ENCODE data around the gene C11orf98. TPM values are rescaled to one million over a fixed set of nuclear protein-coding genes. Genes with fewer than 3 reads are reported as not detected.

Gene C11orf98
- total RNA-seq, 1 experiment from 2014 or later, result 139 TPM

DNA sequence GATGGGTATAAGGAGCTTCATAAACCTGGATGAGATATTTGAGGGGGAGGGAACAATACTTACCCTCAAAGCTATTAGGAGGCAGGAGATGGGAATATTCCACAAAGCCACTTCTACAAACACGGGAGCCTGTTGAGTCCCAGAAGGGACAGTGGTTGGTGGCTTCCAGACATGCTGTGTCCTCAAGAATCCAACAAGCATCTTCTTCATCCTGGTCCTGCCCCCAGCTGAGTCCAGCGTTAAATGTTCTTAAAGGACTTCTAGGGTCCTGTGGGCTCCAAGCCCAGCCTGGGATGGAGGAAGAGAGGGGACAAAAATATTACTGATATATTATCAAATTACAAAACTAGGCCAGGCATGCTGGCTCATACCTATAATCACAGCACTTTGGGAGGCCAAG, 2.5 kb upstream of the C11orf98 start:
- no peaks in the 10 kb centered on the region; the same call in none of the 2 replicates for H3K27me3 Mint-ChIP-seq (ENCODE audit: low read depth)
- no CpG with 5 or more reads among the region's 2 CpGs for WGBS (ENCODE audit: extremely low coverage, insufficient read length, low lambda C conversion rate)
- no peak overlapping the region for H2AFZ ChIP-seq (ENCODE audit: low read length)
- TF ChIP-seq, protein P1, sequence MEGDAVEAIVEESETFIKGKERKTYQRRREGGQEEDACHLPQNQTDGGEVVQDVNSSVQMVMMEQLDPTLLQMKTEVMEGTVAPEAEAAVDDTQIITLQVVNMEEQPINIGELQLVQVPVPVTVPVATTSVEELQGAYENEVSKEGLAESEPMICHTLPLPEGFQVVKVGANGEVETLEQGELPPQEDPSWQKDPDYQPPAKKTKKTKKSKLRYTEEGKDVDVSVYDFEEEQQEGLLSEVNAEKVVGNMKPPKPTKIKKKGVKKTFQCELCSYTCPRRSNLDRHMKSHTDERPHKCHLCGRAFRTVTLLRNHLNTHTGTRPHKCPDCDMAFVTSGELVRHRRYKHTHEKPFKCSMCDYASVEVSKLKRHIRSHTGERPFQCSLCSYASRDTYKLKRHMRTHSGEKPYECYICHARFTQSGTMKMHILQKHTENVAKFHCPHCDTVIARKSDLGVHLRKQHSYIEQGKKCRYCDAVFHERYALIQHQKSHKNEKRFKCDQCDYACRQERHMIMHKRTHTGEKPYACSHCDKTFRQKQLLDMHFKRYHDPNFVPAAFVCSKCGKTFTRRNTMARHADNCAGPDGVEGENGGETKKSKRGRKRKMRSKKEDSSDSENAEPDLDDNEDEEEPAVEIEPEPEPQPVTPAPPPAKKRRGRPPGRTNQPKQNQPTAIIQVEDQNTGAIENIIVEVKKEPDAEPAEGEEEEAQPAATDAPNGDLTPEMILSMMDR (conservative IDR thresholded peaks at IDR 0.05), result no peak
- no peak overlapping the region for H3K4ac ChIP-seq (ENCODE audit: low read depth, low read length)
- no peaks in the 10 kb centered on the region for H3K79me1 ChIP-seq (ENCODE audit: insufficient read depth, low read depth, low read length, poor library complexity, severe bottlenecking)
- H3K9me3 ChIP-seq (ENCODE audit: control insufficient read depth, low read depth, low read length), result no peaks in the 10 kb centered on the region
- no peak overlapping the region for H2BK12ac ChIP-seq (ENCODE audit: insufficient read length, low read depth, low read length)
- peaks cover 28 to 43% (median 29%) of the 10 kb centered on the region in 3 experiments for H3K36me3 Mint-ChIP-seq (ENCODE audit: insufficient read depth in 1 of 3, low read depth in 3 of 3)
- peak overlapping the region; percentile 86 for H3K4me2 ChIP-seq (ENCODE audit: insufficient read depth, insufficient read length, low read length)
- H3K27ac Mint-ChIP-seq, result peak overlapping the region in 1 of 3 experiments; percentile 90; a peak in 2 of 7 replicates
- H4K20me1 ChIP-seq (ENCODE audit: control insufficient read depth, insufficient read depth, insufficient read length), result no peaks in the 10 kb centered on the region
- H3K4me3 Mint-ChIP-seq, result peak overlapping the region; percentile 94 to 99; a peak in 4 of 5 replicates
- no peak overlapping the region for H3K9ac ChIP-seq (ENCODE audit: extremely low read depth, insufficient read length, low read length)
- H3K27ac ChIP-seq (ENCODE audit: insufficient read length, low read depth, low read length), result no peak overlapping the region
- H3K14ac ChIP-seq (ENCODE audit: insufficient read depth, low read length), result no peak overlapping the region
- H4K91ac ChIP-seq (ENCODE audit: insufficient read length, low read depth, low read length), result no peak overlapping the region
- no peaks in the 10 kb centered on the region; a peak in 1 of 5 replicates for H3K9me3 Mint-ChIP-seq
- peaks cover 2% of the 10 kb centered on the region; the same call in 1 of the 2 replicates for H3K4me1 ChIP-seq (ENCODE audit: insufficient read depth, low read length)
- H2BK20ac ChIP-seq (ENCODE audit: low read depth, low read length, poor library complexity, severe bottlenecking), result no peak overlapping the region
- no peak overlapping the region for H3K18ac ChIP-seq (ENCODE audit: insufficient read length, low read depth, low read length)
- H2BK15ac ChIP-seq (ENCODE audit: low read depth, low read length), result no peak overlapping the region
- H4K8ac ChIP-seq (replicated peaks; ENCODE audit: insufficient read length, low read depth, low read length), result no peak overlapping the region
- H4K5ac ChIP-seq (ENCODE audit: insufficient read length, low read depth, low read length), result no peak overlapping the region
- H2BK5ac ChIP-seq (ENCODE audit: insufficient read length, low read length), result no peak overlapping the region
- H2BK120ac ChIP-seq (ENCODE audit: low read depth, low read length, poor library complexity, severe bottlenecking), result no peak overlapping the region
- H3K79me2 ChIP-seq (ENCODE audit: insufficient read depth, low read length), result peaks cover 3% of the 10 kb centered on the region; the same call in 1 of the 2 replicates
- H3K56ac ChIP-seq (ENCODE audit: insufficient read length, low read depth, low read length), result no peak overlapping the region
- H3K23me2 ChIP-seq (ENCODE audit: insufficient read length, low read depth, low read length, poor library complexity, severe bottlenecking), result peaks cover 17% of the 10 kb centered on the region
- H3K27me3 ChIP-seq (ENCODE audit: insufficient read depth, low read length), result no peaks in the 10 kb centered on the region
- H3K23ac ChIP-seq (ENCODE audit: insufficient read length, low read depth, low read length), result no peak overlapping the region
- H3K4me1 Mint-ChIP-seq, result peaks cover 23 to 29% of the 10 kb centered on the region in 2 experiments
- no peak overlapping the region for H3T11ph ChIP-seq (ENCODE audit: low read length)
- no peak for DNase-seq
- no peak overlapping the region for H2AK5ac ChIP-seq (ENCODE audit: insufficient read length, low read length)
